ENCODE measurements around the gene ITGB7.

Gene ITGB7

DNA sequence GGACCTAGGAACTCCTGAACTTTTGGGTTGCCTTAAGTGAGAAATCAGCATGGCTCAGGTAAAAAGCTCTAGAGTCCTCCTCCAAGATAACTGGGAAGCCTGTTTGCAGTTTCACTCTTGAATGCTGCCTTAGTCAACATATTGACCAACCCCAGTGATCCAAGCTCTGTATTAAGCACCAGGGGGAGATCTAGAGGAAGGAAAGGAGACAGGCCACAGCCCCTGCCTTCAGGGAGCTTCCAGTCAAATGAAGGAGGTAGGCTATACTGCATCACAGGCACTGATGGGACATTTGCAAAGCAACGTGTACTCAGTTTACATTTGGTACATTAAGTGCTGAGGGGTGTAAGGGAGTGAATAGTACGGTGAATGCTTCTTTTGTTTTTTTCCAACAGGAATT lies 25.1 kb downstream of the ITGB7 start:
- TF ChIP-seq FOXP2 (optimal IDR thresholded peaks at IDR 0.05; ENCODE audit: borderline replicate concordance, extremely low read depth, extremely low read length, insufficient read depth) (no peak), TAF1 (IDR thresholded peaks at IDR 0.05; ENCODE audit: borderline replicate concordance, insufficient read depth, low read length) (no peak), POLR2AphosphoS5 (IDR thresholded peaks at IDR 0.05; ENCODE audit: low read depth, low read length) (no peak), SIN3A (IDR thresholded peaks at IDR 0.05; ENCODE audit: borderline replicate concordance, insufficient read depth, low read length) (no peak)
- TF ChIP-seq, protein P1, sequence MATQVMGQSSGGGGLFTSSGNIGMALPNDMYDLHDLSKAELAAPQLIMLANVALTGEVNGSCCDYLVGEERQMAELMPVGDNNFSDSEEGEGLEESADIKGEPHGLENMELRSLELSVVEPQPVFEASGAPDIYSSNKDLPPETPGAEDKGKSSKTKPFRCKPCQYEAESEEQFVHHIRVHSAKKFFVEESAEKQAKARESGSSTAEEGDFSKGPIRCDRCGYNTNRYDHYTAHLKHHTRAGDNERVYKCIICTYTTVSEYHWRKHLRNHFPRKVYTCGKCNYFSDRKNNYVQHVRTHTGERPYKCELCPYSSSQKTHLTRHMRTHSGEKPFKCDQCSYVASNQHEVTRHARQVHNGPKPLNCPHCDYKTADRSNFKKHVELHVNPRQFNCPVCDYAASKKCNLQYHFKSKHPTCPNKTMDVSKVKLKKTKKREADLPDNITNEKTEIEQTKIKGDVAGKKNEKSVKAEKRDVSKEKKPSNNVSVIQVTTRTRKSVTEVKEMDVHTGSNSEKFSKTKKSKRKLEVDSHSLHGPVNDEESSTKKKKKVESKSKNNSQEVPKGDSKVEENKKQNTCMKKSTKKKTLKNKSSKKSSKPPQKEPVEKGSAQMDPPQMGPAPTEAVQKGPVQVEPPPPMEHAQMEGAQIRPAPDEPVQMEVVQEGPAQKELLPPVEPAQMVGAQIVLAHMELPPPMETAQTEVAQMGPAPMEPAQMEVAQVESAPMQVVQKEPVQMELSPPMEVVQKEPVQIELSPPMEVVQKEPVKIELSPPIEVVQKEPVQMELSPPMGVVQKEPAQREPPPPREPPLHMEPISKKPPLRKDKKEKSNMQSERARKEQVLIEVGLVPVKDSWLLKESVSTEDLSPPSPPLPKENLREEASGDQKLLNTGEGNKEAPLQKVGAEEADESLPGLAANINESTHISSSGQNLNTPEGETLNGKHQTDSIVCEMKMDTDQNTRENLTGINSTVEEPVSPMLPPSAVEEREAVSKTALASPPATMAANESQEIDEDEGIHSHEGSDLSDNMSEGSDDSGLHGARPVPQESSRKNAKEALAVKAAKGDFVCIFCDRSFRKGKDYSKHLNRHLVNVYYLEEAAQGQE (IDR thresholded peaks at IDR 0.05; ENCODE audit: insufficient read depth in 1 of 2, low read depth in 2 of 2, low read length in 2 of 2), result no peak

DNA sequence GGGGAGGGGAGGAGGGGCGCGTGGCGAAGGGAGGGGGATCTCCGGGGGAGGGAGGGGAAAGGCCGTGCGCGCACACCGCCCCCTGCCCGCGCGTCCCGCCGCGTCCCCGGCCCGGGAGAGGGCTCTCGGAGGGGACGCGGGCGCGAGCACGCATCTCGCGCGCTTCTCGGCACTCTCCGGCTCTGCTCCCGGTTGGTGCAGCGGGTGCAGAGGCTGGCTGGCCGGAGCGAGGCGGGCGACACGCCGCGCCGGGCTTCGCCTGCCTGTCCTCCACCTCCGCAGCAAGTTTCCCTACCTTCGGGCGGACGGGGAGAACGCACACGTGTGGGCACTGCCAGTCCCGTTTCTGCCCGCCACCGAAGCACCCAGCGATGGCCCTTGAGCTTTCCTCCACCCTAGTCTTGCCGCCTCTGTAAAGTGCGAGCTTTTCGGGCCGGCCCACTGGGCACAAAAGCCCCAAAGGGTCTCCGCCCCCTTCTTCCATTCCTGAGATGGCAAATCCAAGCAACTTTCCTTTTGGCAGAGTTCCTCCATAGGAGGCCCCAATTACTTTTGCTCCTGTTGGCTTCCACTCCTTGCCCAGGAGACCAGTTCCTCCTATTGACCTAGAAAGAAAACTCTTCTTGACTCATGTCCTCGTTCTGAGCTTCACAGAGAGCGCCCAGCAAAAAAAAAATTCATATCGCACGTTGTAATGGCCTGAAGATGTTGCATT lies 26.0 kb downstream of the ITGB7 start:
- TF ChIP-seq, protein P1 (IDR thresholded peaks at IDR 0.05; ENCODE audit: insufficient read depth in 1 of 2, low read depth in 2 of 2, low read length in 2 of 2), result no peak
- 0 out of 2 replicates have a peak, but pooled peaks have one; percentile 9 for TF ChIP-seq POLR2AphosphoS5 (IDR thresholded peaks at IDR 0.05; ENCODE audit: low read depth, low read length)

DNA sequence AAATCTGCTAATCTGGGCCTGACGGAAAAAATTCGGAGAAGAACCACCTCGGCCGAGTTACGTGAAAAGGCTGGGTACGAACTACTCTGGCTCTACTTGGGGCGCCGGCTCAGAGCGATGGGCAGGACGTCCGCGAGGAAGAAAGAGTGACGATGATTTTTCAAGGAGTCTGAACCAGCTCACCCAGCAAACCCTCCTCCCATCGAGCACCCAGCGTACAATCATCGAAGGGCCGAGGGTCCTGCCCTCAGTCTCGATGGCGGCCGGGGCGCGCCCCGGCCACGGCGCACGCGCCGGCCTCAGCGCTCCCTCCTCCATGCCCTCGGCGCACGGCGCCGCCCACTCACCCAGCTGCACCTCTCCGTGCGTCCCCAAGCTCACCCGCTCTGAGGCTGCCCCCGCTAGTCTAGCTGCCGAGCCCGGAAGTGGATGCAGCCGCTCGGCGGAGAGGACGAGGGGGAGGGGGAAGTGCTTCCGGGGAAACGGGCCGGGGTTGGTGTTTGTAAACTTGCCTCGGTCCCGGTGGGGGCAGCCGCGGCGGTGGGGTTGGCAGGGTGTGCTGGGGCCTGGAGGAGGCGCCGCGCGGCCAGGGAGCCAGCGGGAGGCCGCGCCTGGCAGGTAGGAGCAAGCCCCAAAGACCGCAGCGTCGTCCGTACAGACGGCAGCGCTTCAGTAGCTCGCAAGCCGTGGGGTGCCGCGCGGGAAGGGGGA lies 26.7 kb downstream of the ITGB7 start, which contains the start of the genes CSAD and ZNF740:
Gene CSAD (minus strand): TSS at position 706 of the 711 bp plus-strand sequence. CDS start 7,455 bp downstream, outside the sequence.
Gene ZNF740 (plus strand): TSS at position 503 of the 711 bp plus-strand sequence. CDS start 1,262 bp downstream, outside the sequence.
- TF ChIP-seq FOXP2 (optimal IDR thresholded peaks at IDR 0.05; ENCODE audit: borderline replicate concordance, extremely low read depth, extremely low read length, insufficient read depth) (peak; percentile 95), SIN3A (IDR thresholded peaks at IDR 0.05; ENCODE audit: borderline replicate concordance, insufficient read depth, low read length) (peak; percentile 57; the same call in 1 of the 2 replicates), POLR2AphosphoS5 (IDR thresholded peaks at IDR 0.05; ENCODE audit: low read depth, low read length) (peak; percentile 66; the same call in 1 of the 2 replicates), TAF1 (IDR thresholded peaks at IDR 0.05; ENCODE audit: borderline replicate concordance, insufficient read depth, low read length) (peak; percentile 17; the same call in 1 of the 2 replicates)
- TF ChIP-seq, protein P1 (IDR thresholded peaks at IDR 0.05; ENCODE audit: insufficient read depth in 1 of 2, low read depth in 2 of 2, low read length in 2 of 2), result 0 out of 4 replicates have a peak, but pooled peaks of 1 of the 2 experiments have one; percentile 4

DNA sequence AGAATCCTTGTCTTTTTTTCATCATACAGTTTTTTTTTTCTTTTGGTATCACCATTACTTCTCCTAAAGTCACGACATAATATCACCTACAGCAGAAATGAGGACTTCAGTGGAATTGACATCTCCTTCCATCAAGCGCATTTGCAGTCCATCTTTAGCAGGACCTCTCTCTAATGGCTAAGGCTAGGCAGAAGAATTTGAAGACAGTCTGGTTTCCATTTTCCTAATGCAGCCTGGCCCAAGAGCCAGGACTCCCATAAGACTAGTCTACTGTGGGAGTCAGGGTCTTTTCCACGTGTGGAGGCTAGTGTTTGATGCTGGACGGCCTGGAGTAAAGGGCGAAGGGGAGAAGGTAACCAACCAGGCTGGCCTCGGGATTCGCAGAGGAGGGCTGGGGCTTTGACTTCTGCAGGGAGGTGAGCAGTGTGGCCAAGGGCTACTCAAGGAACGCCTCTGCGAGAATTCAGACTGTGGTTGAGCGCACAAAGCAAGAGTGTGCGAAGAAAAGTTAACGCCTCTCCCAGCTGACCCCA lies 27.3 kb downstream of the ITGB7 start:
- TF ChIP-seq FOXP2 (optimal IDR thresholded peaks at IDR 0.05; ENCODE audit: borderline replicate concordance, extremely low read depth, extremely low read length, insufficient read depth), result no peak
- no peak for TF ChIP-seq SIN3A (IDR thresholded peaks at IDR 0.05; ENCODE audit: borderline replicate concordance, insufficient read depth, low read length)

DNA sequence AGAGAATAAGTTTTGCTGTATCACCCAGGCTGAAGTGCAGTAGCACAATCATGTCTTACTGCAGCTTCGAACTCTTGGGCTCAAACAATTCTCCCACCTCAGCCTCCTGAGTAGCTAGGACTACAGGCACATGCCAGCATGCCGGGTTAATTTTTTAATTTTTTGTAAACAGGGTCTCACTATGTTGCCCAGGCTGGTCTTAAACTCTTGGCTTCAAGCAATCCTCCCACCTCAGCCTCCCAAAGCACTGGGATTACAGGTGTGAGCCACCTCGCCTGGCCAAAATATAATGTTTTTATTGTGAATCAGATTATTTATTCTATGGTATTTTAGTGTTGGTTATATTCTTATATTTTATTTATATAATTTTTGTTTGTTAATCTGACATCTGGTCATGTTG lies 30.3 kb downstream of the ITGB7 start:
- TF ChIP-seq SIN3A (IDR thresholded peaks at IDR 0.05; ENCODE audit: borderline replicate concordance, insufficient read depth, low read length), result no peak

Measured in PFSK-1 (cell line).